Measurements from ENCODE around the gene DDR1. TPM values are rescaled to one million over a fixed set of nuclear protein-coding genes. Genes with fewer than 3 reads are reported as not detected.
"Not testable (repeated sequence)": the region's sequence is repeated elsewhere in the genome, so short reads cannot be mapped to it uniquely, and the experiment has no call there.

DDR1 gene
- total RNA-seq, 1 experiment from 2014 or later, result 30.1 TPM

- DNase-seq (ENCODE audit: low spot score), result no peak
Measured at GRCh38 chr6:30854285-30855040, 29.9 kb upstream of the DDR1 start.

DNA sequence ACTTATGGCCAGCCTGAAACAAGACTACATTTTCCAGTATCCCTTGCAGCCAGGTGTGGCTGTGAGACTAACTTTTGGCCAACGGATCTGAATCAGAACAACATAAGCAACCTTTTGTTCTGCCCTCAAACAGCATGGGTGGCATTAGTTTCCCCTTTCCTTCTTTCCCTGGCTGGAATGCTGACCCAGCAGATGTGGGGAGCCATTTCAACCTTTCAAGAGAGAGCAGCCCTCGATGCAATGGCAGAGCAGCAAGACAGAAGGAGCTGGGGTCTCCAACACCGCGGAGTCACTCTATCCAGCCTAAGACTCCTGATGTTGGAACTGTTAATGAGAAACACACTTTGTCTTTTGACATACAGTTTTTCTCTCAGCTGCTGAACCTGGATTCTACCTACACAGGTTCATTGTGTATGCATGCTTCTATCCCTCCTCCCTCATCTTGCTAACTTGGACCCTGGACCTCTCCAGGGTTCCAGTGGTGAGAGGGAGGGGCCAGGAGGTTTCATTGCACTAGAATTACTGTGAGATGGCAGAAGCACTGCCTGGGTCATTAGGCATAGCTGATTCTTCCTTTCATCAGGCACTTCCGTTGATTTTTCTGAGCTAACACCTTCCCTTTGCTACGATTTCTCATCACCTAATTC lies 28.8 kb upstream of the DDR1 start:
- no peak for DNase-seq (ENCODE audit: low spot score)

DNA sequence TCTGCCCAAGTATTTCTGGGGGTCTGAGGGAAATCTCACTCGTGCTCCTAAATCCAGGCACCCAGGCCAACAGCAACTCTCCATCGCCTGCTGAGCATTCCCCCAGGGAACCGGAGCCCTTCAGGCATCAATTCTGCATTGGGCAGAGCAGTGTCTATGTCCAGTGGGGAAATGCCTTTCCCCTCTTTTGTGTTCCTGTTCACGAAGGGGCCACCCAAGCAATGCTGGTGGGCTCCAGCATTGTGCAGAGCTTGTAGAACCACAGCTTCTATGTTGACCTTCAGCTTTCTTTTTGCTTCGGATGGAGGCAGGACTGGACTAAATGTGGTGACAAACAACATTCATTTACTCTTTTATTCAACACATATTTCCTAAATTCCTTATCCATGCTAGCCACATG lies 27.2 kb upstream of the DDR1 start:
- no peak for DNase-seq (ENCODE audit: low spot score)

DNA sequence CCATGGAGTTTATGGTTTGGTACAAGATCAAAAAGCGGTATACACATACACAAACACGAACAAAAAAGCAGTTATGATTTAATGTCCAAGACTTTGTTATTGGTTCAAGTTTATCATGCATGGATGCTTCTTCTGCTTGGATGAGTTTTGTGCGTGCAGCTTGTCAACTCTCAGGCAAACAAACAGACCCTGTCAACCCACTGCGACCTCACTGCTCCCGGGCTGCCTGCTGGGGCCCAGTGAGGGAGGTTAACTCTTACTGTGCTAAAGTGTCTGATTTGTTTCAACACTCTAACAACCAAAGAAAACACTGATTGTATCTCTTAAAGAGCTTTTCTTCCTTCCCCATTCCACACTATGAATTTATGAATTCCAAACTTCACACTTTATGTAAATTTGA lies 26.8 kb upstream of the DDR1 start:
- DNase-seq (ENCODE audit: low spot score), result no peak

DNA sequence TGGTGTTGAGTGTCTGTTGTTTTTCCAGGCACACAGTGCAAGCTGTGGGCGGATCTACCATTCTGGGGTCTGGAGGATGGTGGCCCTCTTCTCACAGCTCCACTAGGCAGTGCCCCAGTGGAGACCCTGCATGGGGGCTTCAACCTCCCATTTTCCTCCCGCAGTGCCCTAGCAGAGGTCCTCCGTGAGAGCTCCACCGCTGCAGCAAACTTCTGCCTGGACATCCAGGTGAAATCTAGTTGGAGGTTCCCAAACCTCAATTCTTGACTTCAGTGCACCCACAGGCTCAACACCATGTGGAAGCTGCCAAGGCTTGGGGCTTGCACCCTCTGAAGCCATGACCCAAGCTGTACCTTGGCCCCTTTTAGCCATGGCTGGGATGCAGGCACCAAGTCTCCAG lies 24.6 kb upstream of the DDR1 start:
- DNase-seq (ENCODE audit: low spot score), result not testable (repeated sequence)

GRCh38 chr6:30861257-30862048 lies 22.9 kb upstream of the DDR1 start:
- DNase-seq (ENCODE audit: low spot score), result no peak

- DNase-seq (ENCODE audit: low spot score), result no peak
Measured at GRCh38 chr6:30862156-30862875, 22.0 kb upstream of the DDR1 start.

DNA sequence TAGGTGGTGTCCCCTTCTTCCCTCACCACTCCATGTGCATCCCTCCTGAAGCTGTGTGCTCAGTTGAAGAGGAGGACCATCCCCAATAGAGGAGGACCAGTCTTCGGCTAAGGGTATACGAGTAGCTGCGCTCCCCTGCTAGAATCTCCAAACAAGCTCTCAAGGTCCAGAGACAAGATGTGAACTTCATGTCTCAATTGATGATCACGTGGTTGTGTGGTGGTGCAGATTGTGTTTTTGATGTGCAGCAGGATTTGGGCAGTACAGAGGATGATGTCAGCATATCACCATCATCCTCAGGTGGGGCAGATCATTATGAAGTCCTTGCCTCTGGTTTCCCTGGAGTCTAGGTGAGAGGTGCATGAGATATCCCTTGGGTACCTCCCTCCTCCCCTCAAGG lies 20.0 kb upstream of the DDR1 start:
- no peak for DNase-seq (ENCODE audit: low spot score)

GRCh38 chr6:30869241-30869749 lies 15.0 kb upstream of the DDR1 start:
- not testable (repeated sequence) for DNase-seq (ENCODE audit: low spot score)

DNA sequence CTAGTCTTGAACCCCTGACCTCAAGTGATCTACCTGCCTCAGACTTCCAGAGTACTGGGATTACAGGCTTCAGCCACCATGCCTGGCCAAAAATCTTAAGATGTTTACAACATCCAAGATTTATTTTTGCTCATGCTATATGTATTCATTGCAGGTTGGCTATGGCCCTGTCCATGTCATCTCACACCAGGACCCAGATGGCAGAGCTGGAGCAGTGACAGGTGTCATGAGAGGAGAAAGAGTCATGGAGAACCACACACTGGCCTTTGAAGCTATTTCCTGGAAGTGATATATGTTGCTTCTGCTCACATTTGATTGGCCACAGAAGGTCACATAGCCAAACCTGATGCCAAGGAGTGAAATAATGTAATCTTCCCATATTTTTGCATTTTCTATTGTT lies 13.8 kb upstream of the DDR1 start:
- no peak for DNase-seq (ENCODE audit: low spot score)

GRCh38 chr6:30871592-30872183 lies 12.6 kb upstream of the DDR1 start:
- no peak for DNase-seq (ENCODE audit: low spot score)

DNA sequence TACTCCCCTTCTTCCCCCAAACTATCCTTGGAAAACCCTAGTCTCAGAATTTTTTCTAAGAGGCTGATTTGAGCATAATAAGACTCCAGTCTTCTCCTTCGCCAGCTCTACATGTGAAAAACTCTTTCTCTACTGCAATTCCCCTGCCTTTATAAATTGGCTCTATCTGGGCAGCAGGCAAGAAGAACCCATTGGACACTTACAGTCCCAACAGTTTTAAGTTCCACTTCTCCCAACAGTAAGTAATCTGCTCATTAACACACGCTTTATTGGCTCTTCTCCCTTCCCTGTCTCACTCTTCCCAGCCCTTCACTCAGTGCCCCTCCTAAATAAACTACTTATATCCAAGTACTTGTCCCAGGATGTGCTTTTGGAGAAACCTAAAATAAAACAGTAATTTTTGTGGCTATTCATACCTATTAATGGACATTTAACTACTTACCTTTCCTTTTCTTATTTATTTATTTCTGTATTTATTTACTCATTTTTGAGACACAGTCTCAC lies 11.1 kb upstream of the DDR1 start:
- no peak for DNase-seq (ENCODE audit: low spot score)

DNA sequence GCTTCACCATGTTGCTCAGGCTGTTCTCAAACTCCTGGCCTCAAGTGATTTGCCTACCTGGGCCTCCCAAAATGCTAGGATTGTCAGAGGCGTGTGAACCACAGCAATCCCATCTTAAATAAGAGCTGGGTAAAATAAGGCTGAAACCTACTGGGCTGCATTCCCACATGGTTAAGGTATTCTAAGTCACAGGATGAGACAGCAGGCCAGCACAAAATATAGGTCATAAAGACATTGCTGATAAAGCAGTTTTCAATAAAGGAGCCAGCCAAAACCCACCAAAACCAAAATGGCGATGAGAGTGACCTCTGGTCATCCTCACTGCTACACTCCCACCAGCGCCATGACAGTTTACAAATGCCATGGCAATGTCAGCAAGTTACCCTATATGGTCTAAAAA lies 10.5 kb upstream of the DDR1 start:
- not testable (repeated sequence) for DNase-seq (ENCODE audit: low spot score)

DNA sequence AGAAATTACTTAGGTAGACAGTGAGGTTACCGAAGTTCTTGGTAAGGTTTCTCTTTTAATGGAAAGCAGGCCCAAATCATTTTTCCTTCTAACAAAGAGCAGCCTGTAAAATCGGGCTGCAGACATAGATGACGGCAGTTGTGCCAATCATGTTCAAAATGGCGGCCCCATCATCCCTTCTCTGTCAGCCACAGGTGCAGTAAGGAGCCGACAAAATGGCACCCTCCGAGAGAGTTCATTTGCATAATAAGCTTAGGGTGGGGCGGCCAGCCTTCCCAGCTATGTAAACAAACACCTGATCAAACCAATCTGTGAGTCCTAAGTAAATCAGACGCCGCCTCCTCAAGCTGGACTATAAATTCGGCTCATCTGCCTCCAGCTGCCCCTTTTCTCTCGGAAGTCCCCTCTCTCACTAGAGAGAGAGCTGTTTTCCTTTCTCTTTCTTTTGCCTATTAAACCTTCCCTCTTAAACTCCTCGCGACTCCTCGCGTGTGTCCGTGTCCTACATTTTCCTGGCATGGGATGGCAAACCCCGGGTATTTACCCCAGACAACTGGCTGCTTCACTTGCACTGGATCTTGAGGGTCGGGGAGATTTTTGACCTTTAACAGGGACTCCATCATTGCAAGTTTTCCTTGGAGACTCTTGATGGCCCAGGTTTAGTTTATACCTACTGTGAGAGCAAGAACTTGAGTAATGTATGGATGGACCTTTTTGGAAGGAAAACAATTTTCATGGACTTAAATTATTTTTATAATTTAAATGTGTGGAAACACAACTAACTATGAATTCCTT lies 8.9 kb upstream of the DDR1 start:
- no peak for DNase-seq (ENCODE audit: low spot score)

GRCh38 chr6:30876039-30876730 lies 8.1 kb upstream of the DDR1 start:
- DNase-seq (ENCODE audit: low spot score), result no peak

GRCh38 chr6:30877419-30878262 lies 6.7 kb upstream of the DDR1 start:
- peak; percentile 90 for DNase-seq (ENCODE audit: low spot score)

DNA sequence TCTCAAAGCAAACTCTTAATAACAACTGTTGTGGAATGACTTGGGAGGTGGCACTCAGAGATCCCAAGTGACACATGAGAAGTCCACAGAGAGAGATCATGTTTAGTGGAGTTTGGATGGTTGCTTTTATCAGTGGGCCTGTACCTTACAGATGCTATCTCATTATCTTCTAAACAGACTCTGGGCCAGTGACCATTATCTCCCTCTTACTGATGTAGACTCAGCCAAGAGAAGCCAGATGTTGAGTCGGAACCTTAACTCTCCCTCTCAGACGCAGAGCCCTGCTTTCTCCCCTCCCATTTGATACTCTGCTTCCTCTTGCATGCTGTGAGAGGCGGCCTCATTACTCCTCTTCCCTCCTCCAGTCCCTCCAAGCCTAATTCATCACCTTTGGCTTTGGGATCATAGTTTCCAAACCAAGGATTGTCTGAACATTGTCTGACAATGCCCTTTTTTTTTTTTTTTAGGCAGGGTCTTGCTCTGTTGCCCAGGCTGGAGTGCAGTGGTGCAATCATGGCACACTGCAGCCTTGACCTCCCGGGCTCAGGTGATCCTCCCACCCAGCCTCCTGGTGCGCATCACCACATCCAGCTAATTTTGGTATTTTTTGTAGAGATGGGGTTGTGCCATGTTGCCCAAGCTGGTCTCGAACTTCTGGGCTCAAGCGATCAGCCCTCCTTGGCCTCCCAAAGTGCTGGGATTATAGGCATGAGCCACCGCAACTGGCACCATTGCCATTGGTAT lies 4.5 kb upstream of the DDR1 start:
- DNase-seq (ENCODE audit: low spot score), result no peak

DNA sequence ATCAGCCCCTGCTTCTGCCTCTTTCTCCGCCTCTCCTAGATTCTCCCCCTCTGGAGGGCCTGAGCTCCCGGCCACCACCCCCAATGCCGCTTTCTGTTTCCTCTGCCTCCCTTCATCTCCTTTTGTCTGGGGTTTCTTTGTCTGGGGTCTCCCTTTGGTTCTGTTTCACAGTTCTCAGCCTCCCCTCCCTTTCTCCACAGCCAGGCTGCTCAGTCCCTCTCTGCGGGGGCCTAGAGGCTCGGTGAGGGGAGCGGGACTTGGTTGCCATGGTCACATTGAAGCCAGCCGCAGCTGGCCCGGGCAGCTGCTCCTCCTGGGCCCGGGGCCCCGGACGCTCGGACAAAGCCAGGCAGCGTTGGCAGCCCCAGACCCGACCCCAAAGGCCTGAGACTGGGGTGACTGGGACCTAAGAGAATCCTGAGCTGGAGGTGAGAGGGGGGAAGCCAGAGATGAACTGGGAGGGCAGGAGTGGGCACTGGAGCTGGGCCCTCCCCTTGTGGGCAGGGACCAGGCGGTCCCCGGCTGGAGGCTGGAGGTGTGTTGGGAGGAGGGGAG lies 3.5 kb upstream of the DDR1 start:
- no peak for DNase-seq (ENCODE audit: low spot score)

Measured in H4 (cell line).